DMS 273 (cell line): ENCODE measurements around the gene TRIM61.
A peak's percentile ranks its signal among the peaks of the same experiment; 100 is the strongest.
"Not testable (repeated sequence)": the region's sequence is repeated elsewhere in the genome, so short reads cannot be mapped to it uniquely, and the experiment has no call there.

Experiments used
- DNase-seq: peaks from one replicate; lab custom pipeline; 2025; ENCODE audit not compliant: unreplicated experiment; lab: John Stamatoyannopoulos, UW

The TRIM61 gene

DNA sequence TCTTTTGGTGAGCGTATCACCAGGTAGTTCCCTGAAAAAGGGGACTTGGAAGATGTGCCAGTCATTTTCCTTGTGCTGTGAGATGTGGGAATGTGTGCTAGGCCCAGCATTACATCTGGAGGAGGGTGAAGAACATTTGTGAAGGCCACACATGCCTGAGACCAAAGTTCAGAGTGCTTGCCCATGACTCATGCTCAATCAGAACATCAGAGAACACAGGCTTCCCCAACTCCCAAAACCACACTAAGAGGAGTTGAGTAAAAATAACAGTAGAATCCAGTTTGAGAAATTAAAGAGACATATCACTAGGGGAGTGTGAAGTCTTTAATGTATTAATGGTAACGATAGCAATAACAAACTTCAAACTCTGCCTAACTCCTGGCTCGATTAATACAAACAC lies 18.0 kb downstream of the TRIM61 start:
- DNase-seq = not testable (repeated sequence)

DNA sequence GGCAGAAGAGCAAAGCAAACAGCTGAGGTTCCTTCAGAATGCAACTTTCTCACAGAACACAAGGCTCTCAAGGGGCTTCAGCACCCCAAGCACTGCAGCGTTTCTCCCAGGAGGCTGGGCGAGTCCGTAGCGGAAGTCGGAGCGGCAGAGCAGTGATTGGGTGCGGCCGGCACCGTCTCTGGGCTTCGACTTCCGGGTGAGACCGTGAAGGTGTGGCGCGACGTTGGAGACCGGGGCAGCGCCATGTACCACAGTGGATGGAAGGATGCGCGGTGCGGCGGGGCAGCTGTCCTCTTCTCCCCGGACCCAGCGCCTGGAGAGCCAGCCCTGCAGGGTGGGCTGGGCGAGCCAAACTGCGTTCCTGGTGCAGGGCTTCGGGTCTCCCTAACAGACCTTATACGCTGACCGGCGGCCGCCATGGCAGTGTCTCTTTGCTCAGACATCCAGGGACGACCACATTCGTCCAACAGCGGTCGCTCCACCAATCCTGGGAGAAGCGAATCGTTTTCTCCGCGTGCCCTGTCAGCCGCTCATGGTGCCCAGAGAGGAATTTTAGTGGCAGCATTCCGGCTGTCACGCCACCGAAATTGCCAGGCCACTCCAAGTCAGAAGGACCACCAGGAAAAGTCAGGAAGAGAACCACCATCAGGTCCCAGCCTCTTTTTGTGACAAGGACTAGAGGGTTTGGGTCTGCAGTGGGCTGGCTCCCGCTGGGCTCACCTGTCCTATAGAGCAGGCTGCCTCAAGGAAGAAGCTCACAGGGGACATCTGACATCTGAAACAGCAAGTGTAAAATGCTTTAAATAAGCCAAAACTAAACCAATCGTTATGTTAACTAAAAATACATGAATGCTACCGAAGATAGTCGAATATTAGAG lies 20.5 kb downstream of the TRIM61 start:
- DNase-seq = peak; percentile 82

DNA sequence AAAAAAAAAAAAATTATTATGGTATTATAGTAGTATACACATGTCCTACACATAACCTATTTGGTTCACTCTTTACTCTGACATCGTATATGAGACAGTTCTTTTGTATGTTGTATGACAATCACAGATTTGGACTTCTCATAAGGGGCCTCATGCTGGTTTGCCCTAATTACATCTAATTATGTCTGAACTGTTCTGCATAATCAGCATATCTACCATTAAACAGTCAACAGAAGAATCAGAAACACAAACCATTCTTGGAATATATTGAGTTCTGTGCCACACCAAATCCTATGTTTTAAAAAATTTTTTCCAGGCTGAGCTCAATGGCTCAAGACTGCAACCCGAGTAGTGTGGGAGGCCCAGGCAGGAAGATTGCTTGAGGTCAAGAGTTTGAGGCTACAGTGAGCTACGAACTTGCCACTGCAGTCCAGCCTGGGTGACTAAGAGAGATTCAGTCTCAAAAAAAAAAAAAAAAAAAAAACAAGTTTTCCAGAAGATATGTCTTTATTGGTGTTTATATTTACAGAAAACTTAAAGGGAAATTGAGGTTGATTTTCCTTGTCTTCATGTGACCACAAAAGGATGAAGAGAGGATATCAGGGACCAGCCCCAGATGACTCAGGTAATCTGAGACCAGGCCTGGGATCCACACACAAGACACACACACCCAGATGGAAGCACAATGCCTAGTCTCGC lies 22.2 kb downstream of the TRIM61 start:
- no peak for DNase-seq

GRCh38 chr4:164952551-164952950 lies 24.9 kb downstream of the TRIM61 start:
- no peak for DNase-seq

DNA sequence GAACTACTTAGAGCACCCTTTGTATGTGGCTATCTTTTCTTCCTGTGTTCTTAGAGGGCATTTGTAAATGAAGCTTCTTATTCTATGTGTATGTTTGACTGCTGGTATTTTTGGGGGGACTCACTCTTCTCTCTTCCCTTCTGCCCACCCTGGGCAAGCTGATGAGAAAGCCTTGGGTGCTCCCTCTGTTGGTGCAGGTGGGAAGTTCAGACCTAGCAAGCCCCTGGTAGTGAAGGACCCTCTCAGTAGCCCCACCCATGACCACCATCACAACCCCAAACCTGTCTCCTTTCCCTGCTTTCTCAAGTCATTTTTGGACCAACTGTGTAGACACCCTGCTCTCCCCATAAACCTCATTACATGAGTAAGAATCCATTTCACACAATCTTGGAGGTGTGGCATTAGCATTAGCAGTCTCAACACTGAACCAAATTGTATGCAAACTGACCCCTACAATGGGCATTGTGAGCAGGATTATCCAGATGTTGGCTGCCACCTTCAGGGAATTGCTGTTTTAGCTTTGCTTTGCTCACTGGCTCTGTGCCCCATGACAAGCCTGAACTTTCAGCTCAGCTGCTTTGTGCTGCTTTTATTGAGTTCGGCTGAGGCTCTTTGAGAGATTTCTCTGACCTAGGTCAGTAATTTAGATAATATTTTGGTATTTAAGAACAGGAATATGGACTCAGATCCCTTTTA lies 27.9 kb downstream of the TRIM61 start:
- peak; percentile 14 for DNase-seq

- DNase-seq = no peak
These were observed 28.5 kb downstream of the TRIM61 start for GRCh38 chr4:164948975-164949374.

DNA sequence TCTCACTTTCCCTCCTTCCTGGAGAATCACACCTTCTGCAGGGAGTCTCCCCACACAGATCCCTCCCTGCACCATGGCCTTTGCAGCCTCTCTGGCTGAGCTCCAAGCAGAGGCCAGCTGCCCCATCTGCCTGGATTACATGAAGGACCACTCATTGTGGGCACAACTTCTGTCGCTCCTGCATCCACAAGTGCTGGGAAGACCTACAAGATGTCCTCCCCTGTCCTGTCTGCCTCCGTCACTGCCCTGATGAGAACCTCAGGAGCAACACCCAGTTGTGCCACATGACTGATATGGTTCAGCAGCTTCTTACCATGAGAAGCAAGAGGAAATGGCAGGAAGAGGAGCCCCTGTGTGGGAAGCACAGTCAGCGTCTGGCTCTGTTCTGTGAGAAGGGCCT lies 29.5 kb downstream of the TRIM61 start:
- DNase-seq = peak; percentile 11

GRCh38 chr4:164946810-164947209 lies 30.6 kb downstream of the TRIM61 start:
- DNase-seq = no peak

- DNase-seq = no peak
These were observed 32.3 kb downstream of the TRIM61 start for GRCh38 chr4:164945146-164945545.

GRCh38 chr4:164943192-164943591 lies 34.3 kb downstream of the TRIM61 start:
- no peak for DNase-seq

- peak; percentile 8 for DNase-seq
These were observed 39.7 kb downstream of the TRIM61 start for GRCh38 chr4:164937576-164938270.

GRCh38 chr4:164935865-164936606 lies 41.4 kb downstream of the TRIM61 start:
- DNase-seq = not testable (repeated sequence)

DNA sequence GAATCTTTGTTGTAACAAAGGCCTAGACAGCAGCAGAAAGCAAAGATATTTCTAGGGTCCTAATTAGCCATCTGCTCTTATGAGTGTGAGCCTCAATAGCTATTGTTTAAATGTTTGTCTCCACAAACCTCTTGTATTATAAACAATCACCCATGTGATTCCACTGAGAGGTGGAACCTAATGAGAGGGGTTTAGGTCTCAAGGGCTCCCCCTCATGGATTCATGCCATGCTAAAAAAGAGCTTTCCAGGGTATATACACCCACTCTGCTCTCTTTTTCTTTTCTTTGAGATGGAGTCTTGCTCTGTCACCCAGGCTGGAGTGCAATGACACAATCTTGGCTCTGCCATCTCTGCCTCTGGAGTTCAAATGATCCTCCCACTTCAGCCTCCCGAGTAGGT lies 42.1 kb downstream of the TRIM61 start:
- DNase-seq = peak; percentile 27

- DNase-seq = no peak
These were observed 44.2 kb downstream of the TRIM61 start for GRCh38 chr4:164933244-164933643.

DNA sequence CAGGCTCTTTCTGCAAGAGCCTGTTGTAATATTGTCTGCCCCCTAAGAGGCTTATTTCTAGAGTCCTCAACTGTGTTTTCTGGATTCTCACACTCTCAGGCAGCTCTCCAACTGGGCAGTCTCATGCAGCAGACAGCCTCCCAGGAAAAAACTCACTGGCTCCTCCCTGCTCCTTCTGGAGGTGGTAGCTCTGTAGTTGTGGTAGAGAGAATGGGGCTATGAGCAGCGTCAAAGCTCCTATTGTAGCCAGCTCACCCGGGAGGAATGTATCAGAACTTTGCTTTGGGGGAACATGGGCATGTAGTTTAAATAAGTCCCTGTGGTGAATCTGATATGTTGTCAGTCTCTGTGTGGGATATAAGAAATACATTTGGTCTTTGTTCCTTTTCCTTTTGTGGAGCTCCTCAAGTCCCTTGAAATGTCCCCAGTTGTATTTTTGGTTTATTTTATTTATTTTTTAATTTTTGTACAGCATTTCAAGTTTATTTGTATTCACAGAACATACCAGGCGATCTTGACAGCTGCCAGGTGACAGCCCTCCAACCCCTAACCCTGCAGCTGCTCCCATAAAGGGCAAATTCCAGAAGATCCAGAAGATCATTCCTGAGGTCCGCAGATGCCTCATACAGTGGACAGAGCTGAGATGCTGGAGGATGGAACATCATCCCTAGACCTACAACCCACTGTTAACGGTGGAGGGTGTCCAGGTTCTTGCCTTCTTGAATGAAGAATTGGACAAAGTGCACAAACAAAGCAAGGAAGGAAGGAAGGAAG lies 45.7 kb downstream of the TRIM61 start:
- no peak for DNase-seq

DNA sequence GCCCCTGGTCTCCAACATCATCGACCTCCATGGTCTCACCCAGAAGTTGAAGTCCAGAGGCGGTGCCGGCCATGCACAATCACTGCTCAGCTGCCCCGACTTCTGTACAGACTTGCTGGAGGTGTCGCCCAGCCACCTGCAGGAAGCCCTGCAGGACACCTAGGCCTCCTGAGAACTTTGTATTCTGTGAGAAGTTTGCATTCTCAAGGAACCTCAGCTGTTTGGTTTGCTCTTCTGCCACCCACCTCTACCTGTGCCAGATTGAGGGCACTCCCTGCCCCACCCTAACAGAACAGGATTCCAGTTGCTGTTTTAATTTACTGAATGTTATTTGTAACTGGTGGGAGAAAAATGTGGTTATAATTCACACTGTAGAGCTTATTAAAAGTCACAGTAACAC lies 46.8 kb downstream of the TRIM61 start:
- no peak for DNase-seq

DNA sequence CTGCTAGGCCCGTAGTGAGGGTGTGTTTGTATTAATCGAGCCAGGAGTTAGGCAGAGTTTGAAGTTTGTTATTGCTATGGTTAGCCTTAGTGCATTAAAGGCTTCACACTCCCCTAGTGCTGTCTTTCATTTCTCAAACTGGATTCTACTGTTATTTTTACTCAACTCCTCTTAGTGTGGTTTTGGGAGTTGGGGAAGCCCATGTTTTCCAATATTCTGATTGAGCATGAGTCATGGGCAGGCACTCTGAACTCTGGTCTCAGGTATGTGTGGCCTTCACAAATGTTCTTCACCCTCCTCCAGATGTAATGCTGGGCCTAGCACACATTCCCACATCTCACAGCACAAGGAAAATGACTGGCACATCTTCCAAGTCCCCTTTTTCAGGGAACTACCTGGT lies 50.4 kb downstream of the TRIM61 start:
- not testable (repeated sequence) for DNase-seq

- no peak for DNase-seq
These were observed 51.2 kb downstream of the TRIM61 start for GRCh38 chr4:164926301-164926700.

- DNase-seq = no peak
These were observed 52.7 kb downstream of the TRIM61 start for GRCh38 chr4:164924670-164925238.
